Hepatocyte (in vitro differentiated cells): Measurements from ENCODE around the gene TM9SF1.

ENCODE experiments used
- EZH2 ChIP-seq: fragments of 200-600 bp; sonication (generic); IDR thresholded peaks from 2 replicates; pipeline ENCODE4 v1.6.1; 2016; ENCODE audit warnings: antibody characterized with exemption, mild to moderate bottlenecking, borderline replicate concordance
- TF ChIP-seq, protein P1 (sequence below): fragments of 200-600 bp; sonication (generic); IDR thresholded peaks from 2 replicates; pipeline ENCODE4 v1.5.1; 2016; ENCODE audit warnings: antibody characterized with exemption, mild to moderate bottlenecking; ENCODE audit not compliant: poor library complexity

DNA sequence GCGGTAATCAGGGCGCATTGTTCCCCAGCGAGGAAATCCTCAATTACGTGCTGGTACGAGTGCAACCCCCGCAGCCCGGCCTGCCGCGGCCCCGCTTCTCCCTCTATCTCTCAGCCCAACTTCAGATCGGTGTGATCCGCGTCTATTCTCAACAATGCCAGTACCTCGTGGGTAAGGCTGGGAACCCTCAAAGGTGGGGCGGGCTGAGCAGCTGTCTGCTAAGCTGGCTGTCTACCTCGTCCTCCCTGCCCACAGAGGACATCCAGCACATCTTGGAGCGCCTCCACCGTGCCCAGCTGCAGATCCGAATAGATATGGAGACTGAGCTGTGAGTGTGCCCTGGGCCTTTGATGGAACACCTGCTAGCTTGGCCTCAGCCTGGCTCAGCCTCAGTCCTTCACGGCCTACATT, 22.4 kb downstream of the TM9SF1 start:
- TF ChIP-seq, protein P1, sequence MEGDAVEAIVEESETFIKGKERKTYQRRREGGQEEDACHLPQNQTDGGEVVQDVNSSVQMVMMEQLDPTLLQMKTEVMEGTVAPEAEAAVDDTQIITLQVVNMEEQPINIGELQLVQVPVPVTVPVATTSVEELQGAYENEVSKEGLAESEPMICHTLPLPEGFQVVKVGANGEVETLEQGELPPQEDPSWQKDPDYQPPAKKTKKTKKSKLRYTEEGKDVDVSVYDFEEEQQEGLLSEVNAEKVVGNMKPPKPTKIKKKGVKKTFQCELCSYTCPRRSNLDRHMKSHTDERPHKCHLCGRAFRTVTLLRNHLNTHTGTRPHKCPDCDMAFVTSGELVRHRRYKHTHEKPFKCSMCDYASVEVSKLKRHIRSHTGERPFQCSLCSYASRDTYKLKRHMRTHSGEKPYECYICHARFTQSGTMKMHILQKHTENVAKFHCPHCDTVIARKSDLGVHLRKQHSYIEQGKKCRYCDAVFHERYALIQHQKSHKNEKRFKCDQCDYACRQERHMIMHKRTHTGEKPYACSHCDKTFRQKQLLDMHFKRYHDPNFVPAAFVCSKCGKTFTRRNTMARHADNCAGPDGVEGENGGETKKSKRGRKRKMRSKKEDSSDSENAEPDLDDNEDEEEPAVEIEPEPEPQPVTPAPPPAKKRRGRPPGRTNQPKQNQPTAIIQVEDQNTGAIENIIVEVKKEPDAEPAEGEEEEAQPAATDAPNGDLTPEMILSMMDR, result no peak
- TF ChIP-seq EZH2, result no peak
